ENCODE measurements around the gene SCFD2. TPM values are rescaled to one million over a fixed set of nuclear protein-coding genes. Genes with fewer than 3 reads are reported as not detected.

The SCFD2 gene
- polyA plus RNA-seq, 2 of the 4 experiments (the other 2 are of a cell fraction), result 7.6 to 10.8 TPM

- CTCF ChIA-PET, result interaction anchor here (1.6 kb wide), 1 partner anchor 22 kb away, joined by 4 read pairs; no protein-coding TSS in a partner anchor
- TF ChIP-seq NPAS2 (CRISPR knock-in tag; IDR thresholded peaks at IDR 0.05; ENCODE audit: borderline replicate concordance) (no peak), GATA3 (IDR thresholded peaks at IDR 0.05; ENCODE audit: borderline replicate concordance) (no peak), RARB (CRISPR knock-in tag; IDR thresholded peaks at IDR 0.05) (no peak), ESRRA (IDR thresholded peaks at IDR 0.05; ENCODE audit: borderline replicate concordance, low read length) (no peak), ZSCAN20 (CRISPR knock-in tag; IDR thresholded peaks at IDR 0.05) (no peak), CTCF (IDR thresholded peaks at IDR 0.05) (no peak), TP53 (CRISPR knock-in tag; IDR thresholded peaks at IDR 0.05) (no peak), ZFP36 (IDR thresholded peaks at IDR 0.05; ENCODE audit: borderline replicate concordance, partially characterized antibody) (no peak), KDM1A (IDR thresholded peaks at IDR 0.05; ENCODE audit: low read depth) (no peak), EHF (CRISPR knock-in tag; IDR thresholded peaks at IDR 0.05) (no peak), MAX (IDR thresholded peaks at IDR 0.05) (no peak)
- FAIRE-seq (no peak), DNase-seq (ENCODE audit: low read depth in 1 of 2, low spot score in 1 of 2) (no peak), ATAC-seq (no peak)
- POLR2A ChIA-PET, result no interaction called here
- Histone ChIP-seq H3K4me1 (no peaks in the 10 kb centered on the region), H3K27ac (no peak overlapping the region), H3K9me3 (no peaks in the 10 kb centered on the region), H3K4me2 (no peak overlapping the region), H3K4me3 (no peak overlapping the region)
- 88% methylated on average over 3 of the region's 3 CpGs for WGBS (ENCODE audit: missing lambda C conversion rate)
Measured at GRCh38 chr4:52959541-52959940, 406.3 kb downstream of the SCFD2 start.

DNA sequence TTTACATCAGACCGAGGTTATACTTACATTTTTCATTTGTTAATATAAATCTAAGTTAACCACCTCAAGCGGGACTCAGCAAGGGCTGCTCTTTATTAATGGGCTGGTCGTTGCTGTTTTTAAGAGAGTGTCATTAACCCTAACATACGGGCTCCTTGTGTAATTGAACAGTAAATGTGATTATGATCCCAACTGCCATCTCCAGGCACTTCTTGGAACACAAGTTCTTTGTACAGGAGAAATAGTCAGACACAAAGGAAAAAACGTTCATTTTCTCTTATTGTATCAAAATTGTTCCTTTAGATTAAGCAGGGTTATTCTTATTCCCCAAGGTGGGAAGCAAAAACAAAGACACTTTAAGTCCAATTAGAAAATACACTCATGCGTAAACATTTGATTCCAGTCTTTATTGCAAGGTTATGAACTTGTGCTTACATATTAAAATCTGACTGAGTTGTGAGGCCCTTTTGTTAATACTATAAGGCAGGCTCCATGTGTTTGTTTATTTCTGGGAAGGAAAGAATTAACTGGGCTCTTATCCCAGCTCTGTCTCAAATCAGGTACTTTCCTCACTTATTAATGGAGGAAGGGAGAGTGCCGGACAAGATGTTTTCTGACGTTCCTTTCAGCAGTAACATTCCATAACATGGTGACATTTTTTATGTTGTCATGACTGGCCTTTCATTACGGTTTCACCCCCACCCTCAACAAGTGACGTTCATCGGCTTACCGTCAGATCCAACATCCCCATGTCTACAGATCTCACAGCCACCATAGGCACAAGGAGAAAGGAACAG is 407.8 kb downstream of the SCFD2 start:
- H3K4me1 ChIP-seq, result no peaks in the 10 kb centered on the region
- FAIRE-seq, result no peak
- H3K27ac ChIP-seq, result no peak overlapping the region
- POLR2A ChIA-PET, result no interaction called here
- no peak overlapping the region for H3K4me3 ChIP-seq
- DNase-seq (ENCODE audit: low read depth in 1 of 2, low spot score in 1 of 2), result no peak
- no peak for ATAC-seq
- H3K4me2 ChIP-seq, result no peak overlapping the region
- TF ChIP-seq FOXS1 (CRISPR knock-in tag; IDR thresholded peaks at IDR 0.05) (no peak), CBX2 (IDR thresholded peaks at IDR 0.05; ENCODE audit: borderline replicate concordance, low read depth) (no peak), MAZ (IDR thresholded peaks at IDR 0.05; ENCODE audit: borderline replicate concordance, low read depth, low read length) (no peak), SREBF2 (IDR thresholded peaks at IDR 0.05) (no peak)
- H3K9me3 ChIP-seq, result no peaks in the 10 kb centered on the region
- 71% methylated on average over 12 of the region's 12 CpGs for WGBS (ENCODE audit: missing lambda C conversion rate)
- CTCF ChIA-PET, result no interaction called here

DNA sequence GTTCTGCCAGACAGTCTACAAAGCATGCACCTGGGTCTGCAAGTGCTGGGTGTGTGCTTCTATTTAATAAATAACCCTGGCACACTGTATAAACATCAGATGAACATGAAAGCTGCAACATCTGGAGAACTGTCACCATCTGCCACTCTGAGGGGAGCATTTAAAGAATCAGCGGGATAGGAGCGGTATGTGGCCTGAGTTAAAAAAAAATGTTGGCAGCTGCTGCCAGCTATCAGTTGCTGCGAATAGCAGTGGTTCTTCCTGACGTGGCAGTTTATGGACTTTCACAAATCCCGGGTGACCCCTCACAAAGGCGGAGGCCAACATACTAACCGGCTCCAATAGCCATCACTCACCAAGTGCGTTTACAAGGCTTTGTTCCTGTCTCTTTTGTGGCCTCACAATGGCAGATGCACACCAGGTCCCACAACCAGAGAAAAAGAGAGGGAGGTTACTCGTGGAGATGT is 408.6 kb downstream of the SCFD2 start:
- Histone ChIP-seq H3K27ac (no peak overlapping the region), H3K4me3 (no peak overlapping the region), H3K4me1 (no peaks in the 10 kb centered on the region), H3K9me3 (no peaks in the 10 kb centered on the region), H3K4me2 (no peak overlapping the region)
- POLR2A ChIA-PET, result no interaction called here
- TF ChIP-seq SREBF2 (IDR thresholded peaks at IDR 0.05), result no peak
- TF ChIP-seq RARB (CRISPR knock-in tag; IDR thresholded peaks at IDR 0.05), result no peak
- TF ChIP-seq ZFP36 (IDR thresholded peaks at IDR 0.05; ENCODE audit: borderline replicate concordance, partially characterized antibody), result no peak
- no peak for ATAC-seq
- WGBS (ENCODE audit: missing lambda C conversion rate), result 78% methylated on average over 9 of the region's 9 CpGs
- no peak for FAIRE-seq
- no peak for DNase-seq (ENCODE audit: low read depth in 1 of 2, low spot score in 1 of 2)
- CTCF ChIA-PET, result interaction anchor here (1.0 kb wide), 1 partner anchor 45 kb away, joined by 5 read pairs; no protein-coding TSS in a partner anchor

DNA sequence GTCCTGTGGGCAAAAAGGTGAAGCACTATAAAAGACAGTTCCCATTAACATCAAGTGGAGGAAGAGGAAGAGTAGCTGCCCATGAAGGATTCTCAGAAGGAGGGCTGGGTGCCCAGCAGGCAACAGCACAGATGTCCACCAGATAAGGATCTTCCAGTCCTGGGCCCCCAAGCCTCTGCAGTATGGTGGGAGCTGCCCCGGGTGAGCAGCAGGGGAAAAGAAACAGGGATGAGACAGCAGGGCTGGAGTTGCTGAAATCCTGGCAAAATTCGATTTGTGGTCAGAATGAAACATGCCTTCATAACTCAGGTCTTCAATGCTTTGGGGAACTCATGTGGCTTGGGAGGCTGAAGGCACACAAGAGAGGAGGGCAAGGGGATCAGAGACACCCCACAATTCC is 409.2 kb downstream of the SCFD2 start:
- ATAC-seq, result no peak
- Histone ChIP-seq H3K27ac (no peak overlapping the region), H3K4me1 (no peaks in the 10 kb centered on the region), H3K4me2 (no peak overlapping the region), H3K4me3 (no peak overlapping the region), H3K9me3 (no peaks in the 10 kb centered on the region)
- POLR2A ChIA-PET, result no interaction called here
- no peak for DNase-seq (ENCODE audit: low read depth in 1 of 2, low spot score in 1 of 2)
- 39% methylated on average over 2 of the region's 2 CpGs for WGBS (ENCODE audit: missing lambda C conversion rate)
- FAIRE-seq, result no peak
- CTCF ChIA-PET, result interaction anchor here (1.0 kb wide), 1 partner anchor 45 kb away, joined by 5 read pairs; no protein-coding TSS in a partner anchor
- no peak for TF ChIP-seq RAD21 (conservative IDR thresholded peaks at IDR 0.05 in 1 of 2, IDR thresholded peaks at IDR 0.05 in 1 of 2)
- no peak for TF ChIP-seq ESRRA (IDR thresholded peaks at IDR 0.05; ENCODE audit: borderline replicate concordance, low read length)
- no peak for TF ChIP-seq CHD4 (IDR thresholded peaks at IDR 0.05; ENCODE audit: borderline replicate concordance)
- no peak for TF ChIP-seq GATA3 (IDR thresholded peaks at IDR 0.05; ENCODE audit: borderline replicate concordance)
- TF ChIP-seq MAFK (IDR thresholded peaks at IDR 0.05; ENCODE audit: partially characterized antibody), result no peak
- TF ChIP-seq KDM1A (IDR thresholded peaks at IDR 0.05; ENCODE audit: low read depth), result no peak
- TF ChIP-seq, protein P1, sequence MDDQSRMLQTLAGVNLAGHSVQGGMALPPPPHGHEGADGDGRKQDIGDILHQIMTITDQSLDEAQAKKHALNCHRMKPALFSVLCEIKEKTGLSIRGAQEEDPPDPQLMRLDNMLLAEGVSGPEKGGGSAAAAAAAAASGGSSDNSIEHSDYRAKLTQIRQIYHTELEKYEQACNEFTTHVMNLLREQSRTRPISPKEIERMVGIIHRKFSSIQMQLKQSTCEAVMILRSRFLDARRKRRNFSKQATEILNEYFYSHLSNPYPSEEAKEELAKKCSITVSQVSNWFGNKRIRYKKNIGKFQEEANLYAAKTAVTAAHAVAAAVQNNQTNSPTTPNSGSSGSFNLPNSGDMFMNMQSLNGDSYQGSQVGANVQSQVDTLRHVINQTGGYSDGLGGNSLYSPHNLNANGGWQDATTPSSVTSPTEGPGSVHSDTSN (IDR thresholded peaks at IDR 0.05), result no peak
- no peak for TF ChIP-seq EHMT2 (IDR thresholded peaks at IDR 0.05; ENCODE audit: low read depth)
